Activated CD4-positive, alpha-beta T cell treated with anti-CD3 and anti-CD28 coated beads, Interleukin-2, Interleukin-6, amounts not matched to agents 100 ng/mL and 50 ng/mL, durations not matched to agents 16 hours and 8 hours (primary cell): ENCODE results near the gene MAU2.
"Not testable (repeated sequence)": the region's sequence is repeated elsewhere in the genome, so short reads cannot be mapped to it uniquely, and the experiment has no call there.

ENCODE experiments used
- DNase-seq: peaks from one replicate; pipeline ENCODE4 v3.0.0-alpha.2; 2020

Gene MAU2

GRCh38 chr19:19348266-19348665 lies 27.6 kb downstream of the MAU2 start:
- DNase-seq = no peak

- no peak for DNase-seq
These were observed 28.7 kb downstream of the MAU2 start for GRCh38 chr19:19349365-19349764.

GRCh38 chr19:19350756-19351155 lies 30.1 kb downstream of the MAU2 start:
- DNase-seq = not testable (repeated sequence)

GRCh38 chr19:19352823-19353222 lies 32.2 kb downstream of the MAU2 start:
- DNase-seq = no peak

GRCh38 chr19:19354007-19354406 lies 33.4 kb downstream of the MAU2 start:
- DNase-seq = no peak

GRCh38 chr19:19354932-19355331 lies 34.3 kb downstream of the MAU2 start:
- no peak for DNase-seq

DNA sequence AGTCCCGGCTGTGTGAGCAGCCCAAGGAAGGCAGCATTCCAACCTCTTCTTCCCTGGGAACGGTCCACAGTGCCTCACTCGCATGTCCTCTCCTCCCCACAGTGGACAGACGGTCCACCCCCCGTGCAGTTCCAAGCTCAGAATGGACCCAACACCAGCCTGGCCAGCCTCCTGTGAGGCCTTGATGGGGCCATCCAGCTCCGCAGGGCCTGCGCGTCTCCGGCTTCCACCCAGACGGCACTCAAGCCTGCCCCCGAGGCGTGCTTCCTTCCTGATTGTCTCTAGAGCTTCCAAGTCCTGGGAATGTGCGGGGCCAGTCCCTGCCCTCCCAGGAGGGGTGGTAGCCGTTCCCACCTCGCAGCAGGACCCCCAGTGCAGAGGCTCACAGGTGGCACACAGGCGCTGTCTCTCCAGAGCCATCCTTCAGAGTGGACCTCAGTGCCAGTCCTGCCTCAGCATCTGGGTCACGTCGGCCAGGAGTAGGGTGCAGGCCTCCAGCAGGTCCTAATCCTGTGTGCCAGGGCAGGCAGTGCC lies 35.0 kb downstream of the MAU2 start:
- DNase-seq = no peak

GRCh38 chr19:19356500-19356899 lies 35.9 kb downstream of the MAU2 start:
- no peak for DNase-seq

GRCh38 chr19:19356901-19357566 lies 36.4 kb downstream of the MAU2 start:
- no peak for DNase-seq

DNA sequence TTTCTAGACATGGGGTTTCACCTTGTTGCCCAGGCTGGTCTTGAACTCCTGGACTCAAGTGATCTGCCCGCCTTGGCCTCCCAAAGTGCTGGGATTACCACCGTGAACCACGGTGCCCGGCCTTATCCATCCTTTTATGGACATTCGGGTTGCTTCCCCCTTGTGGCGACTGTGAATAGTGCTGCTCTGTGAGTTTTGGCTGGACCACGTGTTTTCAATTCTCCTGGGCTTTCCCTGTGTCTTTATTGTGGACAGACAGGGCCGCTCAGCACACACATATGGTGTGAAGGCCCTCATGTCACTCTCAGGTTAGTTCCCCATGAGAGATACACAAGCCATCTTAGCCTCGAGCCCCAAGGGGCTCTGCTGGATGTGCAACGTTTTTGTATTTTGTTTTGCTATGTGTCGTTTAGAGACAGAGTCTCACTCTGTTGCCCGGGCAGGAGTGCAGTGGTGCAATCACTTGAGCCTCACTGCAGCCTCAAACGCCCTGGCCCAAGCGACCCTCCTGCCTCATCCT lies 40.5 kb downstream of the MAU2 start:
- peak; percentile 84 for DNase-seq

GRCh38 chr19:19362075-19362474 lies 41.4 kb downstream of the MAU2 start:
- DNase-seq = no peak

DNA sequence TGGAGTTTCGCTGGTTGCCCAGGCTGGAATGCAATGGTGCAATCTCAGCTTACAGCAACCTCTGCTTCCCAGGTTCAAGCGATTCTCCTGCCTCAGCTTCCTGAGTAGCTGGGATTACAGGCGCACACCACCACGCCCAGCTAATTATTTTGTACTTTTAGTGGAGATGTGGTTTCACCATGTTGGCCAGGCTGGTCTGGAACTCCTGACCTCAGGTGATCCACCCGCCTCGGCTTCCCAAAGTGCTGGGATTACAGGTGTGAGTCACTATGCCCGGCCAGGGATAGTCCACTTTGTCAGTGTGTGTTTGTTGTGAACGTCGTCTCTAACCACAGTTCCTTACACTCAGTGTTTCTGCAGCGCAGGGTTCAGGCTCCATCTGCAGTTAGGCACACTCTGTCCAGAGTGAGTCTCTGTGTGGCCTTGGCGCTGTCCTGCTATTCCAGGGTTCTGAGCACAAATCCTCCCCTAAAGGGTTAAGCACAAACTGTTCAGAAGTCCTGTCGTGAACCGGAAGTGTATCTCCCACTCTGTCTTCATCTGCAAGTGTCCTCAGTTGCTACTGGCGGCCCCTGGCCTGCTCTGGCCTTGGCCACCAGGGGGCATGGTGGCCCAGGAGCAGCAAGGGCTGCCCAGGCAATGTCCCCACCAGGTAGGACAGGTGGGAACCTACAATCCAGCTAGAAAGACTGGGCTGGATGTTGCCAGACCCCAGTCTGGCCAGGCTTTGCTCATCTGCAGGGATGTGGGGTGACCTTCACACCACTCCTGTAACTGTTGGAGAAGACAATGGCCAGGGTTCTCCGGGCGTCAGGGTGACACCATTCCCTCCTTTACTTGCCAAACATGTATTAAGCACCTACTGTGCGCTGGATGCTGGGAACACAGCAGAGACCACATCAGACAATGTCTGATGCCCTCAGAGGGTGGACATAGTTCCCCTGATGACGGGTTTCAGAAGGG lies 46.1 kb downstream of the MAU2 start:
- peak; percentile 83 for DNase-seq

GRCh38 chr19:19368087-19368486 lies 47.5 kb downstream of the MAU2 start:
- no peak for DNase-seq

- no peak for DNase-seq
These were observed 50.4 kb downstream of the MAU2 start for GRCh38 chr19:19371059-19371458.

DNA sequence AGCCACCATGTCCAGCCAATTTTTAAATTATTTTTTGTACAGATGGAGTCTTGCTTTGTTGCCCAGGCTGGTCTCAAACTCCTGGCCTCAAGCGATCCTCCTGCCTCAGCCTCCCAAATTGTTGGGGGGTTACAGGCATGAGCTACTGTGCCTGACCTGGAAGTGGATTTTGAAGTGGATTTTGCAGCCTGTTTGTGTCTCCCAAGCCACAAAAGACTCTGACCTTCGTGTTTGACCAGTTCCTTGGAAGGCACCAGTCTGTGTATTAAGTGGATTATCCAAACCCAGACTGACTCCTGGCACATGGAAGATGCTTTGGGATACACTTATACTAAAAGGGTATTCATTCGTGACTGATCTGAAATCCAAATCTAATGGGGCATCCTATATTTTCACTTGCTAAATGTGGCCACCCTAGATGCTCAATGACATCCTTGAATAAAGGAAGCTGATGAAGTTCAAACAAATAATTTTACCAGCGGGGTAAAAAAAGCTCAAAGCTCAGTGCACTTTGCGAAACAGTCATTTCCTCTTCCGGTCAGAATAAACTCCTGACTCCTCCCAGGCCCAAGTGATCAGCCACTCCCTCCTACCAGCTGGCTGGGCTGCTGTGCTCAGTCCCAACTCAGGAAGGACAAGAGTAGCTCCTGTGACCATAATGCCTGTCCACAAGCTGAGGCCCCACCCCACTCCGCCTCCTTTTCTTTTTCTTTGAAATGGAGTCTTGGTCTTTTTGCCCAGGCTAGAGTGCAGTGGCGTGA lies 52.2 kb downstream of the MAU2 start:
- DNase-seq = peak; percentile 68

- DNase-seq = no peak
These were observed 58.9 kb downstream of the MAU2 start for GRCh38 chr19:19379527-19379926.

GRCh38 chr19:19380316-19380715 lies 59.7 kb downstream of the MAU2 start:
- DNase-seq = not testable (repeated sequence)

- DNase-seq = no peak
These were observed 60.6 kb downstream of the MAU2 start for GRCh38 chr19:19381007-19381926.

GRCh38 chr19:19382118-19382517 lies 61.5 kb downstream of the MAU2 start:
- DNase-seq = no peak

GRCh38 chr19:19384486-19384885 lies 63.9 kb downstream of the MAU2 start:
- DNase-seq = no peak

DNA sequence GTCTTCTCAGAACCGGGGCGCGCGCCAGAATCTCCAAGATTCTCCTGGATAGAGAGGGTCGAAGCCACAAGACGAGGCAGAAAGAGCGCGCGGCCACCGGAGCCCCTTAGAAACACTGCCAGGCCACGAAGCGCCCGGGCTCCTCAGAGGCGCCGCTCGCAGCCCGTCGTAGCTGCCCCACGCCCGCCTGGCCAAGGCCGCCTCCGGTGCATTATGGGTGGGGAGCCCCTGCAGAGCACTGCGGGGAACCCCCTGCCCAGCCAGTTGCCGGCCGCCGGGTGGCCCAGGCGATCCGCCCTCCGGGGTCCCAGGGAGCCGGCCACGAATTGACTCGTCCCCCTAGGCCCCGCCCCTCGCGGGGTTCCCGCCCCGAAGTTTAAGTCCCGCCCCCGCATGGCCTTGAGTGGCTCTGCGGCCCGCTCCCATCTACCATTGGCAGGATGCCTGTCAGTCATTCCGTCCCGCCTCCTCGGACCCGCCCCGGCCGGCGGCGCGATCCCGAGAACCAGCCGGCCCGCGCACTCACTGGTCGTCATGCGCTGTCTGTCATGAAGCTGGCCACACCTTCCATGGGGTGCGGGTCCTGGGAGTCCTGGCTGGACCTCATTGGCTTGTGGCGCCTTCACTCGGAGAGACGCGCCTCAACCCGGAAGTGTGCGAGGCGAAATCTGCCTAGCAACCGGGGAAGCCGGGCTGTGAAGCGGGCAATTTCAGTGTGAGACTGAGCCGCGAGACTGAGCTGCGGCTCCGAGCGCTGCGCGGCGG lies 64.7 kb downstream of the MAU2 start:
- DNase-seq = peak; percentile 100
